ENCODE data around the gene C4A.
A peak's percentile ranks its signal among the peaks of the same experiment; 100 is the strongest.
"Not testable (repeated sequence)": the region's sequence is repeated elsewhere in the genome, so short reads cannot be mapped to it uniquely, and the experiment has no call there.

C4A gene

DNA sequence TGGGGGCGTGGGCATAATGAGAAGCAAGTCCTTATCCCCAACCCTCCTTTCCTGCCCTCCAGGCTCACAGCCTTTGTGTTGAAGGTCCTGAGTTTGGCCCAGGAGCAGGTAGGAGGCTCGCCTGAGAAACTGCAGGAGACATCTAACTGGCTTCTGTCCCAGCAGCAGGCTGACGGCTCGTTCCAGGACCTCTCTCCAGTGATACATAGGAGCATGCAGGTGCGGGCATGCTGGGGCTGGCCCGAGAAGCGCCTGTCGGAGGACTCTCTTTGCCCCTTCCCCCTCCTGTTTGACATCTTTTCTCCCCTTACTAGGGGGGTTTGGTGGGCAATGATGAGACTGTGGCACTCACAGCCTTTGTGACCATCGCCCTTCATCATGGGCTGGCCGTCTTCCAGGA, 46.8 kb downstream of the C4A start:
- 0 out of 3 replicates have a peak, but pooled peaks have one; percentile 32 for ATAC-seq (ENCODE audit: low read depth)
- not testable (repeated sequence) for H3K27ac ChIP-seq (ENCODE audit: poor library complexity, severe bottlenecking); H3K27me3 ChIP-seq (ENCODE audit: insufficient read depth, poor library complexity, severe bottlenecking); H3K36me3 ChIP-seq (ENCODE audit: low read depth); H3K9me3 ChIP-seq (ENCODE audit: severe bottlenecking); H3K4me3 ChIP-seq (ENCODE audit: severe bottlenecking); H3K4me1 ChIP-seq (ENCODE audit: insufficient read depth, poor library complexity, severe bottlenecking); DNase-seq (ENCODE audit: low spot score)

DNA sequence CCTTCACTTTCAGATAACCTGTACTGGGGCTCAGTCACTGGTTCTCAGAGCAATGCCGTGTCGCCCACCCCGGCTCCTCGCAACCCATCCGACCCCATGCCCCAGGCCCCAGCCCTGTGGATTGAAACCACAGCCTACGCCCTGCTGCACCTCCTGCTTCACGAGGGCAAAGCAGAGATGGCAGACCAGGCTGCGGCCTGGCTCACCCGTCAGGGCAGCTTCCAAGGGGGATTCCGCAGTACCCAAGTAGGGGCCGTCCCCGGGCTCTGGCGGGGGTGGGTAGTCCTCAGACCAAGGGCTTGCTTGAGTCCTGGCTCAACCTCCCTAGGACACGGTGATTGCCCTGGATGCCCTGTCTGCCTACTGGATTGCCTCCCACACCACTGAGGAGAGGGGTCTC, 47.7 kb downstream of the C4A start:
- H3K36me3 ChIP-seq (ENCODE audit: low read depth); DNase-seq (ENCODE audit: low spot score); H3K27ac ChIP-seq (ENCODE audit: poor library complexity, severe bottlenecking); H3K27me3 ChIP-seq (ENCODE audit: insufficient read depth, poor library complexity, severe bottlenecking); H3K9me3 ChIP-seq (ENCODE audit: severe bottlenecking); H3K4me3 ChIP-seq (ENCODE audit: severe bottlenecking); H3K4me1 ChIP-seq (ENCODE audit: insufficient read depth, poor library complexity, severe bottlenecking); ATAC-seq (ENCODE audit: low read depth): not testable (repeated sequence)

DNA sequence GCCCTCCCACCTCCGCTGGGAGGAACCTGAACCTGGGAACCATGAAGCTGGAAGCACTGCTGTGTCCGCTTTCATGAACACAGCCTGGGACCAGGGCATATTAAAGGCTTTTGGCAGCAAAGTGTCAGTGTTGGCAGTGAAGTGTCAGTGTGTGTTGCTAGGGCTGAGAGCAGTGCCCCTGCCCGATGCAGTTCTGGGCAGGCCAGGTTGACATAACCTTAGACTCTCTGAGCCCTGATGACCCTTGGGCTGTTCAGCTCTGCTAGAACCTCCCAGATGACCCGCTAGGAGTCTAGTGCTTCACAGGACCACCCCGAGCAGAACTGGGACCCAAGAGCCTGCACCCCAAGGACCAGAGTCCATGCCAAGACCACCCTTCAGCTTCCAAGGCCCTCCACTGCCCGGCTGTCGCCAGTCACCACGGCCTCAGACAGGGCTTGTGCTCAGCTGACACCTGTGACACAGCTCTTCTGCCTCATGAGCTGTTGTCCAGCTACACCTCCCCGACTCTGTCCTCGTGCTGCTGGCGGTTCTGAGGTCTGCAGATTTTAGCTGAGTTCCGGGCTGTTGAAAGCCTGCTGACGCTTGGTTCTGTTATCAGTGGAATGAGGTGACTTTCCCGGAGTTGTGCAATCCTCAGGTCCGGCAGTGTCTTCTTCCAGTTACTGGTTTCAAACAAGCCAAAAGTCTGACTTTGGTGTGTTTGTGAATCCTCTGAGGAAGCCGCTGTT, 53.6 kb downstream of the C4A start:
- not testable (repeated sequence) for H3K27ac ChIP-seq (ENCODE audit: poor library complexity, severe bottlenecking); H3K27me3 ChIP-seq (ENCODE audit: insufficient read depth, poor library complexity, severe bottlenecking); DNase-seq (ENCODE audit: low spot score); H3K4me1 ChIP-seq (ENCODE audit: insufficient read depth, poor library complexity, severe bottlenecking); H3K36me3 ChIP-seq (ENCODE audit: low read depth); ATAC-seq (ENCODE audit: low read depth); H3K4me3 ChIP-seq (ENCODE audit: severe bottlenecking); H3K9me3 ChIP-seq (ENCODE audit: severe bottlenecking)

DNA sequence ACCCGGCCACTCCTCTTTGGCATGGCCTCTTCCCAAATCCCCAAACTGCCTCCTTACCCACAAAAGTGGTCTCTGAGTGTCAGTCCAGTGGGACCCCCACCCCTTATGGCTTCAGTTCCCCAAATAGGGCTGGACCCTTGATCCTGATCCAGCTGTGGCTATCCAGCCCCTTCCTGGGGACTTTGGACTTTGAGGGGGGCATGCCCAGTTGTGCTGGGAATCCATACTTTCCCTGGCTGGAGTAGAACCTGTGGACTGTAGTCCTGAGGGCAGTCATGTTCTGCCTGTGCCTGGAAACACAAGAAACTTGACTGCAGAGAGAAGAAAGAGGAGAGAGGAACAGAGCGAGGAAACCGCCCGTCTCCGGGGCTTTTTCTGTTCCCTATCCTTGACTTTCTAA, 55.3 kb downstream of the C4A start:
- not testable (repeated sequence) for H3K27me3 ChIP-seq (ENCODE audit: insufficient read depth, poor library complexity, severe bottlenecking); H3K27ac ChIP-seq (ENCODE audit: poor library complexity, severe bottlenecking); H3K36me3 ChIP-seq (ENCODE audit: low read depth); ATAC-seq (ENCODE audit: low read depth); H3K4me1 ChIP-seq (ENCODE audit: insufficient read depth, poor library complexity, severe bottlenecking); H3K4me3 ChIP-seq (ENCODE audit: severe bottlenecking); H3K9me3 ChIP-seq (ENCODE audit: severe bottlenecking); DNase-seq (ENCODE audit: low spot score)

DNA sequence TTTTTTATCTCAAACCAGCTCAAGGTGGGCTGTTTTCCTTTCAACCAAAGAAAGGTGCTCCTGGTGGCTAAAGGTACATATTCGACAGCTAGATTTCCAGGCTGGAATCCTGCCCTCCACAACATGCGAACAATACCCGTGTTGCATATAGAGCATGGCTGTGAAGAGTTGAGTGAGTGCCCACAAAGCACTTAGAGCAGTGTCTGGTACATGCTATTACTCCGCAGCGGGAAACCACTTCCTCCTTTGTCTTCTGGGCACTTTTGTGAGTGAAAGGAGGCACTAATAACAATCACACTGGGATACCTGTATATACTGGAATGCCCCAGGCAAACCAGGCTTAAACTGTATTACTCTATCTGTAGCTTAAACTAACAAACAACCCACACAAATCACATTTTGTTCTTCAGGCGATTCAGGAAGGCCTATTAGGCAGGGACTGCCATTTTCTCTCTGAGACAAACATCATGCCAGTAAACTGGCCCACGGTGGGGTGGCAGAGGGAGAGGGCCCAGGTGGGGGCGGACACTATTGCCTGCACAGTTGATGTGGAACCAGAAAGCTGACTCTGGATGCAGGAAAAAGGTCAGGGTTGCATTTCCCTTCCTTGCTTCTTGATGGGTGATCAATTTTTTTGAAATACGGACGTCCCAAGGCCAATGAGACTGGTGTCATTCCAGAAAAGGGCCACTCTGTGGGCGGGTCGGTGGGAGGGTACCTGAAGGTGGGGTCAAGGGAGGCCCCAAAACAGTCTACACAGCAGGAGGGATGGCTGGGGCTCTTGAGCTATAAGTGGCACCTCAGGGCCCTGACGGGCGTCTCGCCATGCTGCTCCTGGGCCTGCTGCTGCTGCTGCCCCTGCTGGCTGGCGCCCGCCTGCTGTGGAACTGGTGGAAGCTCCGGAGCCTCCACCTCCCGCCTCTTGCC, 56.0 kb downstream of the C4A start, which contains the start of gene CYP21A2:
CYP21A2 (plus strand) TSS at position 818 of the 927 bp plus-strand sequence; CDS start at position 826, 8 bp downstream.
- ATAC-seq (ENCODE audit: low read depth) = peak; percentile 34; the same call in 1 of the 3 replicates

DNA sequence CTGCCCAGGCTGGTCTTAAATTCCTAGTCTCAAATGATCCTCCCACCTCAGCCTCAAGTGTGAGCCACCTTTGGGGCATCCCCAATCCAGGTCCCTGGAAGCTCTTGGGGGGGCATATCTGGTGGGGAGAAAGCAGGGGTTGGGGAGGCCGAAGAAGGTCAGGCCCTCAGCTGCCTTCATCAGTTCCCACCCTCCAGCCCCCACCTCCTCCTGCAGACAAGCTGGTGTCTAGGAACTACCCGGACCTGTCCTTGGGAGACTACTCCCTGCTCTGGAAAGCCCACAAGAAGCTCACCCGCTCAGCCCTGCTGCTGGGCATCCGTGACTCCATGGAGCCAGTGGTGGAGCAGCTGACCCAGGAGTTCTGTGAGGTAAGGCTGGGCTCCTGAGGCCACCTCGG, 57.0 kb downstream of the C4A start:
- DNase-seq (ENCODE audit: low spot score); H3K4me1 ChIP-seq (ENCODE audit: insufficient read depth, poor library complexity, severe bottlenecking); H3K27ac ChIP-seq (ENCODE audit: poor library complexity, severe bottlenecking); H3K27me3 ChIP-seq (ENCODE audit: insufficient read depth, poor library complexity, severe bottlenecking); ATAC-seq (ENCODE audit: low read depth); H3K9me3 ChIP-seq (ENCODE audit: severe bottlenecking); H3K4me3 ChIP-seq (ENCODE audit: severe bottlenecking); H3K36me3 ChIP-seq (ENCODE audit: low read depth): not testable (repeated sequence)

More for the DNA sequence above, 56.0 kb downstream of the C4A start, which contains the start of gene CYP21A2:
- not testable (repeated sequence) for H3K36me3 ChIP-seq (ENCODE audit: low read depth); H3K4me3 ChIP-seq (ENCODE audit: severe bottlenecking); H3K27me3 ChIP-seq (ENCODE audit: insufficient read depth, poor library complexity, severe bottlenecking); H3K9me3 ChIP-seq (ENCODE audit: severe bottlenecking); H3K4me1 ChIP-seq (ENCODE audit: insufficient read depth, poor library complexity, severe bottlenecking); H3K27ac ChIP-seq (ENCODE audit: poor library complexity, severe bottlenecking)
- peak; percentile 31 for DNase-seq (ENCODE audit: low spot score)

DNA sequence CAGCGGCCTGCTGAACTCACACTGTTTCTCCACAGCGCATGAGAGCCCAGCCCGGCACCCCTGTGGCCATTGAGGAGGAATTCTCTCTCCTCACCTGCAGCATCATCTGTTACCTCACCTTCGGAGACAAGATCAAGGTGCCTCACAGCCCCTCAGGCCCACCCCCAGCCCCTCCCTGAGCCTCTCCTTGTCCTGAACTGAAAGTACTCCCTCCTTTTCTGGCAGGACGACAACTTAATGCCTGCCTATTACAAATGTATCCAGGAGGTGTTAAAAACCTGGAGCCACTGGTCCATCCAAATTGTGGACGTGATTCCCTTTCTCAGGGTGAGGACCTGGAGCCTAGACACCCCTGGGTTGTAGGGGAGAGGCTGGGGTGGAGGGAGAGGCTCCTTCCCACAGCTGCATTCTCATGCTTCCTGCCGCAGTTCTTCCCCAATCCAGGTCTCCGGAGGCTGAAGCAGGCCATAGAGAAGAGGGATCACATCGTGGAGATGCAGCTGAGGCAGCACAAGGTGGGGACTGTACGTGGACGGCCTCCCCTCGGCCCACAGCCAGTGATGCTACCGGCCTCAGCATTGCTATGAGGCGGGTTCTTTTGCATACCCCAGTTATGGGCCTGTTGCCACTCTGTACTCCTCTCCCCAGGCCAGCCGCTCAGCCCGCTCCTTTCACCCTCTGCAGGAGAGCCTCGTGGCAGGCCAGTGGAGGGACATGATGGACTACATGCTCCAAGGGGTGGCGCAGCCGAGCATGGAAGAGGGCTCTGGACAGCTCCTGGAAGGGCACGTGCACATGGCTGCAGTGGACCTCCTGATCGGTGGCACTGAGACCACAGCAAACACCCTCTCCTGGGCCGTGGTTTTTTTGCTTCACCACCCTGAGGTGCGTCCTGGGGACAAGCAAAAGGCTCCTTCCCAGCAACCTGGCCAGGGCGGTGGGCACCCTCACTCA, 57.7 kb downstream of the C4A start:
- H3K9me3 ChIP-seq (ENCODE audit: severe bottlenecking); ATAC-seq (ENCODE audit: low read depth); H3K27ac ChIP-seq (ENCODE audit: poor library complexity, severe bottlenecking); H3K4me1 ChIP-seq (ENCODE audit: insufficient read depth, poor library complexity, severe bottlenecking); H3K4me3 ChIP-seq (ENCODE audit: severe bottlenecking); H3K27me3 ChIP-seq (ENCODE audit: insufficient read depth, poor library complexity, severe bottlenecking); H3K36me3 ChIP-seq (ENCODE audit: low read depth); DNase-seq (ENCODE audit: low spot score): not testable (repeated sequence)

DNA sequence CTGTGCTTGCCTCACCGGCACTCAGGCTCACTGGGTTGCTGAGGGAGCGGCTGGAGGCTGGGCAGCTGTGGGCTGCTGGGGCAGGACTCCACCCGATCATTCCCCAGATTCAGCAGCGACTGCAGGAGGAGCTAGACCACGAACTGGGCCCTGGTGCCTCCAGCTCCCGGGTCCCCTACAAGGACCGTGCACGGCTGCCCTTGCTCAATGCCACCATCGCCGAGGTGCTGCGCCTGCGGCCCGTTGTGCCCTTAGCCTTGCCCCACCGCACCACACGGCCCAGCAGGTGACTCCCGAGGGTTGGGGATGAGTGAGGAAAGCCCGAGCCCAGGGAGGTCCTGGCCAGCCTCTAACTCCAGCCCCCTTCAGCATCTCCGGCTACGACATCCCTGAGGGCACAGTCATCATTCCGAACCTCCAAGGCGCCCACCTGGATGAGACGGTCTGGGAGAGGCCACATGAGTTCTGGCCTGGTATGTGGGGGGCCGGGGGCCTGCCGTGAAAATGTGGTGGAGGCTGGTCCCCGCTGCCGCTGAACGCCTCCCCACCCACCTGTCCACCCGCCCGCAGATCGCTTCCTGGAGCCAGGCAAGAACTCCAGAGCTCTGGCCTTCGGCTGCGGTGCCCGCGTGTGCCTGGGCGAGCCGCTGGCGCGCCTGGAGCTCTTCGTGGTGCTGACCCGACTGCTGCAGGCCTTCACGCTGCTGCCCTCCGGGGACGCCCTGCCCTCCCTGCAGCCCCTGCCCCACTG, 58.6 kb downstream of the C4A start:
- not testable (repeated sequence) for ATAC-seq (ENCODE audit: low read depth); H3K27me3 ChIP-seq (ENCODE audit: insufficient read depth, poor library complexity, severe bottlenecking); H3K4me1 ChIP-seq (ENCODE audit: insufficient read depth, poor library complexity, severe bottlenecking); H3K9me3 ChIP-seq (ENCODE audit: severe bottlenecking); H3K36me3 ChIP-seq (ENCODE audit: low read depth); H3K27ac ChIP-seq (ENCODE audit: poor library complexity, severe bottlenecking); H3K4me3 ChIP-seq (ENCODE audit: severe bottlenecking)
- DNase-seq (ENCODE audit: low spot score) = peak; percentile 34

DNA sequence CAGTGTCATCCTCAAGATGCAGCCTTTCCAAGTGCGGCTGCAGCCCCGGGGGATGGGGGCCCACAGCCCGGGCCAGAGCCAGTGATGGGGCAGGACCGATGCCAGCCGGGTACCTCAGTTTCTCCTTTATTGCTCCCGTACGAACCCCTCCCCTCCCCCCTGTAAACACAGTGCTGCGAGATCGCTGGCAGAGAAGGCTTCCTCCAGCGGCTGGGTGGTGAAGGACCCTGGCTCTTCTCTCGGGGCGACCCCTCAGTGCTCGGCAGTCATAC, 59.1 kb downstream of the C4A start:
- ATAC-seq (ENCODE audit: low read depth); H3K36me3 ChIP-seq (ENCODE audit: low read depth); H3K4me1 ChIP-seq (ENCODE audit: insufficient read depth, poor library complexity, severe bottlenecking); DNase-seq (ENCODE audit: low spot score); H3K27ac ChIP-seq (ENCODE audit: poor library complexity, severe bottlenecking); H3K4me3 ChIP-seq (ENCODE audit: severe bottlenecking); H3K9me3 ChIP-seq (ENCODE audit: severe bottlenecking); H3K27me3 ChIP-seq (ENCODE audit: insufficient read depth, poor library complexity, severe bottlenecking): not testable (repeated sequence)

DNA sequence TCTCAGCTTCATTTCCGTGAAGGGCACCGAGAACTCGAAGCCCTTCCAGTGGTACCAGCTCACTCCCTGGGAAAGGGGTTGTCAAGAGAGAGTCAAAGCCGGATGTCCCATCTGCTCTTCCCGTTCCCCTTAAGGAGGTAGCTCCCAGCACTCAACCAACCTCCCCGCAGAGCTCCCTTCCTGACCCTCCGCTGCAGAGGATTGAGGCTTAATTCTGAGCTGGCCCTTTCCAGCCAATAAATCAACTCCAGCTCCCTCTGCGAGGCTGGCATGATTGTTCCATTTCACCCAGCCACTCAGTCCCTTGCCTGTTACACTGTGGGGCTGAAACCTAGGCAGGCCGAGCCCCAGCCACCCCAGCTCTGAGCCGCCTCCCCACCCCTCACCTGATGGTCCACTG, 59.5 kb downstream of the C4A start:
- not testable (repeated sequence) for DNase-seq (ENCODE audit: low spot score); H3K4me3 ChIP-seq (ENCODE audit: severe bottlenecking); H3K4me1 ChIP-seq (ENCODE audit: insufficient read depth, poor library complexity, severe bottlenecking); ATAC-seq (ENCODE audit: low read depth); H3K36me3 ChIP-seq (ENCODE audit: low read depth); H3K9me3 ChIP-seq (ENCODE audit: severe bottlenecking); H3K27me3 ChIP-seq (ENCODE audit: insufficient read depth, poor library complexity, severe bottlenecking); H3K27ac ChIP-seq (ENCODE audit: poor library complexity, severe bottlenecking)
